GM21786 (cell line): Measurements from ENCODE around the gene CABP4.

Source experiments
- ATAC-seq: cut with Tn5 transposase; IDR thresholded peaks from one replicate; pipeline ENCODE4 v1.9.1; 2021; ENCODE audit not compliant: unreplicated experiment

CABP4 gene

GRCh38 chr11:67494371-67495233, 39.4 kb downstream of the CABP4 start:
- ATAC-seq: no peak

- ATAC-seq: no peak
Measured at GRCh38 chr11:67495234-67496005, 40.3 kb downstream of the CABP4 start.

GRCh38 chr11:67496113-67496512, 41.0 kb downstream of the CABP4 start:
- ATAC-seq: no peak

GRCh38 chr11:67497656-67498291, 42.6 kb downstream of the CABP4 start:
- ATAC-seq: no peak

- no peak for ATAC-seq
Measured at GRCh38 chr11:67498544-67498972, 43.4 kb downstream of the CABP4 start.

GRCh38 chr11:67499808-67500483, 44.8 kb downstream of the CABP4 start:
- ATAC-seq: no peak

- no peak for ATAC-seq
Measured at GRCh38 chr11:67500484-67500821, 45.3 kb downstream of the CABP4 start.

GRCh38 chr11:67500831-67501715, 45.9 kb downstream of the CABP4 start:
- no peak for ATAC-seq

- no peak for ATAC-seq
Measured at GRCh38 chr11:67501854-67502253, 46.7 kb downstream of the CABP4 start.

GRCh38 chr11:67502328-67502979, 47.3 kb downstream of the CABP4 start:
- no peak for ATAC-seq

GRCh38 chr11:67503119-67504004, 48.2 kb downstream of the CABP4 start:
- ATAC-seq: no peak

- no peak for ATAC-seq
Measured at GRCh38 chr11:67504005-67504949, 49.1 kb downstream of the CABP4 start.

GRCh38 chr11:67504950-67505581, 49.9 kb downstream of the CABP4 start, which contains the start of gene PITPNM1:
Gene PITPNM1 (minus strand): TSS chr11:67505363. CDS start chr11:67504180, 1,183 bp downstream.
- ATAC-seq: no peak

GRCh38 chr11:67505605-67506396, 50.6 kb downstream of the CABP4 start:
- ATAC-seq: peak; percentile 19

GRCh38 chr11:67506426-67507051, 51.4 kb downstream of the CABP4 start:
- no peak for ATAC-seq
